HG03064 (cell line): ENCODE data around the gene FSIP1.

Experiments used
- ATAC-seq: cut with Tn5 transposase; IDR thresholded peaks from one replicate; pipeline ENCODE4 v1.9.1; 2021; ENCODE audit warnings: low read depth; ENCODE audit not compliant: unreplicated experiment

Gene FSIP1

GRCh38 chr15:39657668-39658067 is 125.0 kb downstream of the FSIP1 start:
- ATAC-seq, result no peak

GRCh38 chr15:39657181-39657580 is 125.5 kb downstream of the FSIP1 start:
- no peak for ATAC-seq

- no peak for ATAC-seq
Observed at GRCh38 chr15:39654304-39654703, 128.3 kb downstream of the FSIP1 start.

- ATAC-seq, result no peak
Observed at GRCh38 chr15:39651881-39652280, 130.8 kb downstream of the FSIP1 start.

GRCh38 chr15:39651295-39651694 is 131.3 kb downstream of the FSIP1 start:
- ATAC-seq, result no peak

- ATAC-seq, result no peak
Observed at GRCh38 chr15:39649757-39650156, 132.9 kb downstream of the FSIP1 start.

GRCh38 chr15:39646425-39646824 is 136.2 kb downstream of the FSIP1 start:
- ATAC-seq, result no peak

- no peak for ATAC-seq
Observed at GRCh38 chr15:39645976-39646257, 136.7 kb downstream of the FSIP1 start.

GRCh38 chr15:39645138-39645975 is 137.3 kb downstream of the FSIP1 start:
- no peak for ATAC-seq

- no peak for ATAC-seq
Observed at GRCh38 chr15:39644136-39644535, 138.5 kb downstream of the FSIP1 start.

- no peak for ATAC-seq
Observed at GRCh38 chr15:39643727-39644126, 138.9 kb downstream of the FSIP1 start.

- ATAC-seq, result no peak
Observed at GRCh38 chr15:39642011-39642640, 140.5 kb downstream of the FSIP1 start.

- no peak for ATAC-seq
Observed at GRCh38 chr15:39641191-39641889, 141.3 kb downstream of the FSIP1 start.

- ATAC-seq, result no peak
Observed at GRCh38 chr15:39640665-39641064, 142.0 kb downstream of the FSIP1 start.

GRCh38 chr15:39639037-39639436 is 143.6 kb downstream of the FSIP1 start:
- ATAC-seq, result no peak

- ATAC-seq, result no peak
Observed at GRCh38 chr15:39638041-39638440, 144.6 kb downstream of the FSIP1 start.

- no peak for ATAC-seq
Observed at GRCh38 chr15:39631357-39631756, 151.3 kb downstream of the FSIP1 start.

GRCh38 chr15:39629906-39630305 is 152.7 kb downstream of the FSIP1 start:
- no peak for ATAC-seq

- no peak for ATAC-seq
Observed at GRCh38 chr15:39629371-39629770, 153.3 kb downstream of the FSIP1 start.

- ATAC-seq, result no peak
Observed at GRCh38 chr15:39628546-39629257, 153.9 kb downstream of the FSIP1 start.

GRCh38 chr15:39628144-39628508 is 154.5 kb downstream of the FSIP1 start:
- no peak for ATAC-seq
